Stimulated activated naive CD4-positive, alpha-beta T cell treated with Interleukin-2 at 50 U/mL for 16 hours (primary cell): ENCODE measurements around the gene BACE1-AS.
"Not testable (repeated sequence)": the region's sequence is repeated elsewhere in the genome, so short reads cannot be mapped to it uniquely, and the experiment has no call there.

Source experiments
- DNase-seq: peaks from one replicate; lab custom pipeline; 2025; lab: John Stamatoyannopoulos, UW

The BACE1-AS gene

DNA sequence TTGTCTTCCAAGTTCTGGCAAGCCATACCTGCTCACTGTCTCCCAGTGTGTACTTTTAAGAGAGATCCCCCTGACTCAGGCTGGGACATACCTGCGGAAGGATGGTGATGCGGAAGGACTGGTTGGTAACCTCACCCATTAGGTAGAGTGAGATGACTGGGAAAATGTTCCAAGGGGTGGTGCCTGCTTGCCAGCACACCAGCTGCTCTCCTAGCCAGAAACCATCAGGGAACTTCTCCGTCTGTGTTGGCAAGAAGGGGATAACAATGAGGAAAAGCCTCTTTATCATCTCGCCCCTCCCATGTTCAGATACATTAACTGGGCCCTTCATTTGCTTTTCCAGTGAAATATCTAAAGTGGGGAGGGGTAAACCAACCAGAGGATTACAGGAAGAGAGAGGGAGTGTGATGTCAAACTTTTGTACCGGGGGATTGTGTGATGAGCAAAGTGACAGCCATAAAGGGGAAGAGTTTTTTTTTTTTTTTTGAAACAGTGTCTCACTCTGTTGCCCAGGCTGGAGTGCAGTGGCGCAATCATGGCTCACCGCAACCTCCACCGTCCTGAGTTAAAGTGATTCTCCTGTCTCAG is at the start of gene BACE1-AS:
BACE1-AS (plus strand) TSS at position 538 of the 588 bp plus-strand sequence.
- no peak for DNase-seq

DNA sequence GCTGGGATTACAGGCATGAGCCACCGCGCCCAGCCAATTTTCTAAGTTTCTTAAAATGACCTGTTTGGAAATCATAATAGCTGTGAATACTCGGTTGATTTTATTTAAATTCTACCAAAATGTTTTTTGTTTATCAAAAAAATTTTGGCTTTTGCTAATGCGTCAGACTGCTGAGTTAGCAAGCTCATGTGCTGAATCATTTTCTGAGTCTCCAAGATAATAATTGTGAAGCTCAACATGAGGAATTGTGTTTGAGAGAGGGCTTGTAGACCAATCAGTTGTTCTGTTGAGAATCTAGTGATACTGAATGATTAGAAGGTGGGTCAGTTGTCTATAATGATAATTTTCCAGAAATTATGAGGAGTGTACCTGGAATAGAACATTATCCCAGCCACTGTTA is 42.8 kb upstream of the BACE1-AS start:
- no peak for DNase-seq

DNA sequence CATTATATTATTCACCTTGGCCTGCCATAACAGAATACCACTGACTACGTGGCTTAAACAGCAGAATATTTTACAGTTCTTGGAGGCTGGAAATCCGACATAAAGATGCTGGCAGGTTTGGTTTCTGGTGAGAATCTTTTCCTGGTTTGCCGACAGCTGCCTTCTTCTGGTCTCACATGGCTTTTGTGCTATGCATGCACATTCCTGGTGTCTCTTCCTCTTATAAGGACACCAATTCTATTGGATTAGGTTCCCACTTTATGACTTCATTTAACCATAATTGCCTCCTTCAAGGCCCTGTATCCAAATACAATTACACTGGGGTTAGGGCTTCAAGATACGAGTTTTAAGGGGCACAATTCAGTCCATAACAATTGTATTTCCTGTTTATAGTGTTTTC is 41.6 kb upstream of the BACE1-AS start:
- DNase-seq: no peak

DNA sequence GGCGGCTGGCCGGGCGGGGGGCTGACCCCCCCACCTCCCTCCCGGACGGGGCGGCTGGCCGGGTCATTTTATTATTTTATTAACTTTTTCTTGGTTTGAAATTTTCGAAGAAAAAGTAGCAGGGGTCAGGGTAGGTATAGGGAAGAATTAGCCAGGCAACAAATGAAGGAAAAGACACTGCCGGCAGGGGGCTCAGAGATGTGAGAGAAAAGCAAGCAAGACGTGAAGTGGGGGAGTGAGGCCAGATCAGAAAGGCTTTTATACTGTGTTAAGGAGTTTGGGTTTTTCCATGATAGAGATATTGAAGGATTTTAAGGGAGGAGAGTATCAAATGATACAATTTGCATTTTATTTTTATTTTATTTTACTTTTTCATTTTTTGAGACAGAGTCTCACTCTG is 39.6 kb upstream of the BACE1-AS start:
- DNase-seq: no peak

DNA sequence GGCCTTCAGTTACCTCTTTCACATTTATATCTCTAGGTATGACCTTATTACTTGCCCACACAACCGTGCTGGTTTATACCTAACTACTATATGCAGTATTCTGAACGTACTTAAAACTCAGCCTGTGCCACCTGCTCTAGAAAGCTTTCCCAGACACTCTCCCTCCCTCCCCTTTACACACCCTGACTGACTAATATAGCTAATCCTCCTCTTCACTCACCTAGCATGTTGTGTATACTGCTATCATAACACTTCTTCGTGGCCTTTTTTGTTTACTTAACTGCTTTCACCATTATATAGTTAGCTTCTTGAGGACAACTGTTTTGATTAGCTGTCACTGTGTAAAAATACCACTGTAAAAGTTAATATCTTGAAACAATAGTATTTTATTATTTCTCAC is 35.2 kb upstream of the BACE1-AS start:
- no peak for DNase-seq

DNA sequence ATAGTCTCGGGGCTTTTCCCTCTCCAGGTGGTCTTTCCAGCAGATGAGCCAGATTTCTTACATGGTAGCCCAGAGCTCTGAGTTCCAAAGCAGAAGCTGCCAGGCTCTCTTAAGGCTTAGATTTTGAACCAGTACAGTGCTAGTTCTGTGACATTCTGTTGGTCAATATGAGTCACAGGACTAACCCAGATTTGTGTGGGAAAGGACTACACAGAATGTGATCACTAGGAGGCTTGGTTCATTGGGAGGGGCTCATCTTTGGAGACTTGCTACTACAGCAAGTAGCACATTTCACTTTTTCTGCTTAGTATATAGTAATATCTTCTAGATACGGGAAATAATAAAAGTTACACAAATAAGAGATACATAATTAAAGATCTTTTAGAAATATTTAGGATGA is 34.6 kb upstream of the BACE1-AS start:
- no peak for DNase-seq

DNA sequence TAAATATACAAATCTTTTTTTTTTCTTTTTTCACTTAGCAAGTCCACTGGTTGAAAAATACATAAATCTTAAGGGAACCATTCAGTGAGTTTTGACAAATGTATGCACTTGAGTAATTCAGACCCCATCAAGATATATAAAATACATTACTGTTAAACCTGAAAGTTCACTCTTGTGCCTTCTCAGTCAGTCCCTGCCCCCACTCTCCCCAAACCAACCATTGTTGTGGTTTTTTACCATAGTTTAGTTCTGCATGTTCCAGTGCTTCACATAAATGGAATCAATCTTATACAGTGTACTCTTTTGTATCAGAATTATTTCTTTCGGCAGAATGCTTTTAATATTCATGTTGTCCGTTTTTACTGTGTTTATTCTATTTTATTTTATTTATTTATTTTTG is 32.6 kb upstream of the BACE1-AS start:
- no peak for DNase-seq

DNA sequence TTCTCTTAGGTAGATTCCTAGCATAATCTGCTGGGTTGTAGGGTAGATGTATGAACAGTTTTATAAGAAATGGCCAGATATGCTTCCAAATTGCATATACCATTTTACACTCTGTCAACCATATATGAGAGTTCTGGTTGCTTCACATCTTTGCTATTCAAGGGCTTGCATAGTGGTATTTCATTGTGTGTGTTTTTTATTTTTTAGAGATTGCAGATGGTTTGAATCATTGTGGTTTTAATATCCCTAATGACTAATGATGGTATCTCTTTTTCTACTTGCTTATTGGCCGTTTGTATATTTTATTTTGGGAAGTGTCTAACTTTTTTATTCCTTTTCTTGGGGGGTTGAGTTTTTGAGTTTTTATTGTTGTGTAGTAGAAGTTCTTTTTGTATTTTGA is 31.7 kb upstream of the BACE1-AS start:
- no peak for DNase-seq

DNA sequence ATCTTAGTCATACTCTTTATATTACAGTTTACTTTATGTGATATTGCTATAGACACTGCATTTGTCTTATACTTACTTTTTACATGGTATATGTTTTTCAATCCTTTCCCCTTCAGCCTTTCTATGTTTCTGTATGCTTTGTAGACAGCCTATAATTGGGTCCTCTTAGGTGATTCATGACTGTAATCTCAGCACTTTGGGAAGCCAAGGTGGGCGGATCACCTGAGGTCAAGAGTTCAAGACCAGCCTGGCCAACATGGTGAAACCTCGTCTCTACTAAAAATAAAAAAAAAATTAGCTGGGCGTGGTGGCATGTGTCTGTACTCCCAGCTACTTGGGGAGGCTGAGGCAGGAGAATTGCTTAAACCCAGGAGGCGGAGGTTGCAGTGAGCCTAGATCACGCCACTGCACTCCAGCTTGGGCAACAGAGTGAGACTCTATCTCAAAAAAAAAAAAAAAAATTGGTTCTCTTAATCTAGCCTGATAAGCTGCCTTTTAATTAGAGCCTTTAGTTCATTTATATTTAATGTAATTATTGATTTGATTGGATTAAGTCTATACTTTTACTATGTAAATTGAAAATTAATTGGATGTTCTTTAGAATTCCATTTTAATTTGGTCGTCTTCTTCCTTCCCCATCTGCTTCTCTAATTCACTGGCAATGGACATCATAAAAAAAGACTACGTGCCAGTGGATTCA is 26.4 kb upstream of the BACE1-AS start:
- not testable (repeated sequence) for DNase-seq

DNA sequence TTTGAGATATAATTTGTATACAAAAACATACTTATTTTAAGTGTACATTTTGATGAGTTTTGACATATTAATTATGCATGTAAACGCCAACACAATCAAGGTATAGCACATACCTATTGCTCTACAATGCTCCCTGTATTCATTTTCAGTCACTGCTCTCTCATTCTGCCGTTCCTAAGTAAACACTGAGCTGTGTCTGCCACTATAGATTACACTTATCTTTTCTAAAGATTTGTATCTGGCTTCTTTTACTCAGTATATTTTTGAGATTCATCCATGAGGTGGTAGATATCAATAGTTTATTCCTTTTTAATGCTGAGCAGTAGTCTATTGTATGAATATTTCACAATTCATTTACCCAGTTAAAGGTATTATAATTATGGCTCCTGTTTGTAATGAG is 25.4 kb upstream of the BACE1-AS start:
- no peak for DNase-seq

DNA sequence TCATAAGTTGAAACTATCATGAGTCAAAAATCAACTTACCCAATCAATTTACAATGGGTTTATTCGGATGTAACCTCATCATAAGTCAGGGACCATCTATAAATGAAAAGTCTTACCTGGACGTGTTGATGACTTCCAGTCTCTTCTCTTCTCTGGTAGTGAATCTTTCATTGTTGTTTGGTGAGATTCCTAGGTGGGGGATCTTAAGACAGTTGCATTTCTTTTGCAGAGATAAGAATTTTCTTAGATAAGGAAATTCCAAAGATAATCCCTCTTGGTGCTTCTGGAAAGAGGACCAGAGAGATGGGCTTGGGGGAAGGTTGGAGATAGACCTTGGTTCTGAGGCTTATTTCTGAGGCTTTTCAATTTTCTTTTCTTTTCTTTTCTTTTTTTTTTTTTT is 21.3 kb upstream of the BACE1-AS start:
- no peak for DNase-seq

DNA sequence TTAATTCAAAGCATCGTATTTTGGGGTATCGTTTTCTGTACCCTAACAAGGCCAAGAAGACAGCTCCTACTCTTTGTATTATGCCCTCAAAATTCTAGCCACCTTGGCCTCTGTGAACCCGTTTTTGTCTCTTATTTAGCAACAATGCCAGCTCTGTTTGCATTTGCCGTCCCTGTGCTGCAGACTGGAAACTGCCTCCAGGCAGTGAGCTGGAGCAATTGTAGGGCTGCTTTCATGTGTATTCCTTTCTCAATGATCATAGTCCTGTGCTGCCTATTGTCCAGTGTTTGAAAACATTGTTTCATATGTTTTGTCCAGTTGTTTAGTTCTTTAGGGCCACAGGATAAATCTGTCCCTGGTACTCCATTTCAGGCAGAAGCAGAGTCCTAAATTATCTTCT is 19.9 kb upstream of the BACE1-AS start:
- no peak for DNase-seq

DNA sequence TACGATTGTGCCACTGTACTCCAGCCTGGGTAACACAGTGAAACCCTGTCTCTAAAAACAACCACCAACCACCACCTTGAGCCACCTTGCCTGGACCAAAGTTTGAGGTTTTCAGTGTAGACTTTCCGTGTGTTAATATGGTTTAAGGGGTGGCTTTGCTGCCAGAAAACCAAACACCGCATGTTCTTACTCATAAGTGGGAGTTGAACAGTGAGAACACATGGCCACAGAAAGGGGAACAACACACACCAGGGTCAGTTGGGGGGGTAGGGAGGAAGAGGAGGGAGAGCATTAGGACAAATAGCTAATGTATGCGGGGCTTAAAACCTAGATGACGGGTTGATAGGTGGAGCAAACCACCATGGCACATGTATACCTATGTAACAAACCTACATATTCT is 19.0 kb upstream of the BACE1-AS start:
- DNase-seq: not testable (repeated sequence)

DNA sequence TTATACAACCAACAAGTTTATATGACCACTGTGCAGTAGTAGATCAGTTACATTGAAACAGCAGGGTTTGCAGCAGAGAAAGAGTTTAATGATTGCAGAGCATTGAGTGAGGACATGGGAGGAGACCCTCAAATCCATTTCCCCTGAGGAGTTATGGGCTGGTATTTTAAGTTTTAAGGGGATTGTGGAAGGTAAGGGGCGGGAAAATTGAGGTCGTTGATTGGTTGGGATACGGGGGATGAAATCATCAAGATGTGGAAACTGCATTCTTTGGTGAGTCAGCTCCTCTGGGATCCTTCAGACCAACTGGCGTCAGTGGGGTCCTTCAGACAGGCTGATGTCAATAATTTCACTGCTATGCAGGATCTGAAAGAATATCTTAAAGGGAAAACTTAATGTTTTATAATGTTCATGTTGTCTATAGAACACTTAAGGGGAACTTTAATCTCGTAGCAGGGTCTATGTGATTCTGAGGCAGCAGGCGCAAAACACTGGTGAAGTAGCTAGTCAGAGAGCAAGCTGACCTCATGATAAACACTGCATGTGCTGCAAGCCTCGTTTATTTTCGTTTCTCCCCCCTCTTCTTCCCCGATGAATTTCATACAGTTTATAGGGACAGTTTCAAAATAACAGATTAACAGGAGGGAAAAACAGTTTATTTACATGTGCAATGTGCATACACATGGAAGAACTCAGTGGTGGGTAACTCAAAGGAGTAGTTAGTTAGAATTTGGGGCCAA is 17.4 kb upstream of the BACE1-AS start:
- DNase-seq: no peak

DNA sequence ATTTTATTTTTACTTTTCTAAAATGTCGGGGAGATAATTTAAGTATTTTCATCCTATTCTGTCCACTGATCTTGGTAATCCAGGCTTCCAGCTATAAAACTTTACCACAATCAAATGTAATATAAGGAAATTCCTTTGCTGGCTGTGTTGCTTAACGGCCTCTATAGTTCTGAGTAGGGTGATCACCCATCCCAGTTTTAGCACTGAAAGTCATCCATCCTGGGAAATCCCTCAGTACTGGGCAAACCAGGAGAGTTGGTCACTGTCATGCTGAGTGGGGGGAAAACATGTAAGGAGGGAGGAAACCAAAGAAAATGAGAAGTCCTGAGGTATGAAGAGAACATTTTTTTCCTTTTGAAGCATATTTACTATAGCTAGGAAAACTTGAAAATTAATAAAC is 12.8 kb upstream of the BACE1-AS start:
- DNase-seq: no peak

DNA sequence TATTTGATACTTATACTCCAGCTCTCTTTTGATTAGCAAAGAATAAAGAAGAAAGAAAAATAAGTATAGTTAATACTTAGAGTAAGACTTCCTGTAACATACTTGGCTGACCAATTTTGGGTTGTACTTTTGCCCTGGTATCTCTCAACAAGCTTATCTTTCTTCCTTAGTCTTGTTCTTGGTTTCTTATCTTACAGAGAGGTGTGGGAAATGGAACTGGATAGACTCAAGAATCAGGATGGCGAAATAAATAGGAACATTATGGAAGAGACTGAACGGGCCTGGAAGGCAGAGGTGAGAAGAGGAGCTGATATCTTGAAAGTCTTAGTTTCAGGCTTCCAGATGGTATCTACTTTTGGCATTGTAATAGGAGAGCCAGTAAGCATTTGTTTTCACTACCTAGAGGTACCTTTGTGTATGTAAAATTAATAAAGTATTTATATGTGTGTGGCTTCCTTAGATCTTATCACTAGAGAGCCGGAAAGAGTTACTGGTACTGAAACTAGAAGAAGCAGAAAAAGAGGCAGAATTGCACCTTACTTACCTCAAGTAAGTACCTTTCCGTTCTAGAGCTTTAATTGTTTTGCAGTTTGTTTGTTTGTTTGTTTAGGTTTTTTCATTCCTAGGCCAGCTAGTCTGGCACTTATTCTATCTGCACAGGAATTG is 11.3 kb upstream of the BACE1-AS start:
- no peak for DNase-seq

DNA sequence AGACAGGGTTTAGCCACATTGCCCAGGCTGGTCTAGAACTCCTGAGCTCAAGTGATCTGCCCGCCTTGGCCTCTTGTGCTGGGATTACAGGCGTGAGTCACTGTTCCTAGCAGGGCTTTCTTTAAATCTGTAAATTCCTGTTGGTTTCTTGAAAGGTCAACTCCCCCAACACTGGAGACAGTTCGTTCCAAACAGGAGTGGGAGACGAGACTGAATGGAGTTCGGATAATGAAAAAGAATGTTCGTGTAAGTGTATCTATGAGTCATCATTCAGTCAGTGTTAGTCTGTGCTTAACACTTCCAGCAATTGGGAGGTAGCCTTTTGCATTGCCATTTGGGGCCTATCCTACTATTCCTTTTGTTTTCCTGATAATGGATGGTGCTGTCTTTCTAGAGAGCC is 10.0 kb upstream of the BACE1-AS start:
- no peak for DNase-seq

DNA sequence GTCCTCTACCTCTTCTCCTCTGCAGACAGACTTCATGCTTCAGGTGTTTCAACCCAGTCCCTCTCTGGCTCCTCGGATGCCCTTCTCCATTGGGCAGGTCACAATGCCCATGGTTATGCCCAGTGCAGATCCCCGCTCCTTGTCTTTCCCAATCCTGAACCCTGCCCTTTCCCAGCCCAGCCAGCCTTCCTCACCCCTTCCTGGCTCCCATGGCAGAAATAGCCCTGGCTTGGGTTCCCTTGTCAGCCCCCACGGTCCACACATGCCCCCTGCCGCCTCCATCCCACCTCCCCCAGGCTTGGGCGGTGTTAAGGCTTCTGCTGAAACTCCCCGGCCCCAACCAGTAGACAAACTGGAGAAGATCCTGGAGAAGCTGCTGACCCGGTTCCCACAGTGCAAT is 9.3 kb upstream of the BACE1-AS start:
- DNase-seq: no peak

DNA sequence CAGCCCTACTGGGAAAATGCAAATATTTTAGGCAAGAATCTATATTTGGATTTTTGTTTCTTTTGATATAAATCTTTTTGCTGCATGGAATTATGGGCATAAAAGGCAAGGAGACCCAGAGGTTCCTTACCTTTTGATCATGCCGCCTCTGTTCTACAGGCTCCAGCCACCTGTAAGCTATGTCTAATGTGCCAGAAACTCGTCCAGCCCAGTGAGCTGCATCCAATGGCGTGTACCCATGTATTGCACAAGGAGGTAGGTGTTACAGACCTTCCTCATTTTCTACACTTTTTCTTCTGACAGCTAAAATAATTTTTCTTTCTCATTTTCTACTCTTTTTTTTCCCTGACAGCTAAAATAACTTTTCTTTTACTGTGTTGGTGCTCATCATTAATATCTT is 8.2 kb upstream of the BACE1-AS start:
- DNase-seq: no peak

DNA sequence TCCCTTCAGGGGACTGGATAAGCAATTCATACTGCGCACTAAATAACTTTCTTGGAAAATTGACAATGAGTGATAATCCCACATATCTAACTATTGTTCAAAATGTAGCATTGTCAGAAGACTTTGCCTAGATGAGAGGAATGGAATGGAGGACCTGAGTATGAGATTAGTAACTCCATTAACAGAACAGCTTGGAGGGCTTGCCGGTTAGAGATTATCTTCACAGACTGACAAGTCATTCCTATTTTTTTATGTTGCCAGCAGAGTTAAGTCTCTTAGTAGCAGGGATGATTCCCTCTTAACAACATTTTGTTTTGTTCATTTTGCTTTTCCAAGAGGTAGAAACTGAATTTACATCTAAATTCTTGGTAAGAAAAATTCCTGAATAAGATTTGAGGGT is 7.1 kb upstream of the BACE1-AS start:
- no peak for DNase-seq

DNA sequence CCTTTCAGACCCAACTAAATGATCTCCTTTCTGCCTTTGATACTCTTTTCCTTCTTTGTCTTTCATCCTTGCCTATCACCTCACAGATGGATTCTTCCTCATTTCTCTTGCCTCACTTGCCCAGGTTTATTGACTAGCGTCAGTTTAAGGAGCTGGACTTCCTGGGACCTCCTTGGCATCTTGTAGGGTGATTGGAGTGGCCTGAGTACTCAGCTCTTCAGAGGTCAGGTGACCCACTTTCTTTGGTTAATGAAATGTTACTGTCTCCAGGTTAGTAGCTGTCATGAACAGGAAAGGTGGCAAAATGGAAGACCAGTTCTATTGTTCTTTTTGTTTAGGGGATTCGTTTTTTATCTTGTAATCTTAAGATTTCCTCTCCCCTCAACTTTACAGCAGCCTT is 4.6 kb upstream of the BACE1-AS start:
- DNase-seq: no peak

DNA sequence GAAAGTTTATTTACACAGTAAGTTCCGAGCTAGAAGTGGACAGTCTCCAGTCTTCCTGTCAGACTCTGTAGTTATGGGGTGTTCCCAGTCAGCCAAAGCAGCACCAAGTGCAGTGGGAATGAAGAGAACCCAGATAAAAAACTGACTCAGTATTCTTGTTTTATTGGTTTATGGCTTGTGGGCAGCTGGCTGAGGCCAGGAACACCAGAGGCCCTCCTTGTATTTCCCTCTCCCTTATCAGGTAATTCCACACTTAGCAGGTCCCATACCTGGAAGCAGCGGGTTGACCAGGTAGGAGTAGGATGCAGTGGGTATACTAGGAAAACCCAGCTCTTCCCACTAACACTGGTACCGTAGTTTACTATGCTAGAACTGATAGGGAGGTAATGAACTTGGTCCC is 3.5 kb upstream of the BACE1-AS start:
- DNase-seq: no peak

DNA sequence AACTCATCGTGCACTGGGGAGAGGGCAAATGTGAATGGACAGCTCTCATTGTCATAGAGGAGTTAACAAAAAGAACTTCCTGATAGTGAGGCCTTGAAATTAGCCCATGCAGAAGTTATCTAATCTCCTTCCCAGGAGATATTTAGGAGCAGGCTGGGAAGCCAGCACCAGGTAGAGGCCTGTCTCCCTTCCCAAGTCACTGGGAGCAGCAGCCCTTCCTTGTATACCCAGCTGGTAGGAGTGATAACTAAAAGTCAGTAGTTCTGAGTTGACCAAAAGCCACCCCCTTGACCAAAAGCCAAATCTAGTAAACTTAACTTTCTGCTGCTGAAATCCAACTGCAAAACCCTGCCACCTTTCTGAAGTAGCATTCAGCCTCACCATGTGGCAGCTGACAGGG is 1.4 kb upstream of the BACE1-AS start:
- DNase-seq: no peak
